ENCODE measurements around the gene FAM20C.

The FAM20C gene

GRCh38 chr7:169276-170172, 22.8 kb upstream of the FAM20C start:
- no peak for DNase-seq (ENCODE audit: low read depth)
- no peak overlapping the region for H3K4me3 ChIP-seq (replicated peaks; ENCODE audit: low read depth, low read length)
- TF ChIP-seq, protein P1, sequence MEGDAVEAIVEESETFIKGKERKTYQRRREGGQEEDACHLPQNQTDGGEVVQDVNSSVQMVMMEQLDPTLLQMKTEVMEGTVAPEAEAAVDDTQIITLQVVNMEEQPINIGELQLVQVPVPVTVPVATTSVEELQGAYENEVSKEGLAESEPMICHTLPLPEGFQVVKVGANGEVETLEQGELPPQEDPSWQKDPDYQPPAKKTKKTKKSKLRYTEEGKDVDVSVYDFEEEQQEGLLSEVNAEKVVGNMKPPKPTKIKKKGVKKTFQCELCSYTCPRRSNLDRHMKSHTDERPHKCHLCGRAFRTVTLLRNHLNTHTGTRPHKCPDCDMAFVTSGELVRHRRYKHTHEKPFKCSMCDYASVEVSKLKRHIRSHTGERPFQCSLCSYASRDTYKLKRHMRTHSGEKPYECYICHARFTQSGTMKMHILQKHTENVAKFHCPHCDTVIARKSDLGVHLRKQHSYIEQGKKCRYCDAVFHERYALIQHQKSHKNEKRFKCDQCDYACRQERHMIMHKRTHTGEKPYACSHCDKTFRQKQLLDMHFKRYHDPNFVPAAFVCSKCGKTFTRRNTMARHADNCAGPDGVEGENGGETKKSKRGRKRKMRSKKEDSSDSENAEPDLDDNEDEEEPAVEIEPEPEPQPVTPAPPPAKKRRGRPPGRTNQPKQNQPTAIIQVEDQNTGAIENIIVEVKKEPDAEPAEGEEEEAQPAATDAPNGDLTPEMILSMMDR (IDR thresholded peaks at IDR 0.05; ENCODE audit: low read length, missing control alignments): no peak

- no peak for DNase-seq (ENCODE audit: low read depth)
- TF ChIP-seq, protein P1 (IDR thresholded peaks at IDR 0.05; ENCODE audit: low read length, missing control alignments): no peak
- no peak overlapping the region for H3K4me3 ChIP-seq (replicated peaks; ENCODE audit: low read depth, low read length)
Observed at GRCh38 chr7:170551-171363, 21.6 kb upstream of the FAM20C start.

- DNase-seq (ENCODE audit: low read depth): no peak
- TF ChIP-seq, protein P1 (IDR thresholded peaks at IDR 0.05; ENCODE audit: low read length, missing control alignments): no peak
- no peak overlapping the region for H3K4me3 ChIP-seq (replicated peaks; ENCODE audit: low read depth, low read length)
Observed at GRCh38 chr7:171364-171904, 20.9 kb upstream of the FAM20C start.

GRCh38 chr7:171912-172515, 20.4 kb upstream of the FAM20C start:
- H3K4me3 ChIP-seq (replicated peaks; ENCODE audit: low read depth, low read length): no peak overlapping the region
- no peak for DNase-seq (ENCODE audit: low read depth)
- TF ChIP-seq, protein P1 (IDR thresholded peaks at IDR 0.05; ENCODE audit: low read length, missing control alignments): no peak

- TF ChIP-seq, protein P1 (IDR thresholded peaks at IDR 0.05; ENCODE audit: low read length, missing control alignments): no peak
Observed at GRCh38 chr7:173209-173918, 19.0 kb upstream of the FAM20C start.

GRCh38 chr7:174716-175115, 17.7 kb upstream of the FAM20C start:
- DNase-seq (ENCODE audit: low read depth): no peak
- TF ChIP-seq, protein P1 (IDR thresholded peaks at IDR 0.05; ENCODE audit: low read length, missing control alignments): no peak
- H3K4me3 ChIP-seq (replicated peaks; ENCODE audit: low read depth, low read length): no peak overlapping the region

More at GRCh38 chr7:173209-173918, 19.0 kb upstream of the FAM20C start:
- no peak for DNase-seq (ENCODE audit: low read depth)
- no peak overlapping the region for H3K4me3 ChIP-seq (replicated peaks; ENCODE audit: low read depth, low read length)

Measured in fibroblast of pulmonary artery (primary cell).